Activated CD8-positive, alpha-beta memory T cell treated with anti-CD3 and anti-CD28 coated beads for 1 hour (primary cell): ENCODE data around the gene NAA35.
"Not testable (repeated sequence)": the region's sequence is repeated elsewhere in the genome, so short reads cannot be mapped to it uniquely, and the experiment has no call there.

Experiments used
- DNase-seq, 2 donors: peaks; one replicate each; pipeline ENCODE4 v3.0.0-alpha.2; 2020; ENCODE audit warnings: low read depth in 1 of 2; ENCODE audit errors: extremely low read depth in 1 of 2

Gene NAA35

DNA sequence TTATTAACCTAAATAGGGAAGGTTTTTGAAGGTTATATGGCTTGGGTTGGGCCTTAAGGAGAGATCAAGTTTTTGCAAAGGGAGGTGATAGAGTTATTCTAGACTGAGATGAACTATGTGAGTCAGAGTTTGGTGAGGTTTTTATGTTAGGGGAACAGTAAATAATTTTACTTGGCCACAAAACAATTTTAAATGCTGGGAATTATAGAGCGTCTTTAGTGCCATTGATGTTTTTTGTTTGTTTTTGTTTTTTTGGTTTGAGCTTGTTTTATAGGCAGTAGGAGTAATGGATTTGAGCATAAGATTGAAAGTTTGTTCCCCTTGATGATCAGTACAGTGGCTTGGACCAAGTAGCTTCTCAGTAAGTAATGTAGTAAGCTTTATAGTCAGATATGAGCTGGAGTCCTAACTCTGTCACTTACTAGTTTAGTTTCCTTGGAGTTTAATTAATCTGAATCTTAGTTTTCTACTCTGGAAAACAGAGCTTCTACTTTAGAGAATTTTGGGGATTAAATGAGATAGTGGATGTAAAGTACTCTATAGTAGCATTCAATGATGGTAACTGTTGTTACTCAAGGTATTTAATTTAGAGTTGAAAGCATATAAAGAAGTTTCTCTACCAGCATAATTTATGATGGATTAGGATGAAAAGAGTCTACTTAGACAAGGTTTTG is 2.9 kb downstream of the NAA35 start:
- DNase-seq, result no peak

GRCh38 chr9:85944672-85945071 is 3.7 kb downstream of the NAA35 start:
- DNase-seq, result no peak

DNA sequence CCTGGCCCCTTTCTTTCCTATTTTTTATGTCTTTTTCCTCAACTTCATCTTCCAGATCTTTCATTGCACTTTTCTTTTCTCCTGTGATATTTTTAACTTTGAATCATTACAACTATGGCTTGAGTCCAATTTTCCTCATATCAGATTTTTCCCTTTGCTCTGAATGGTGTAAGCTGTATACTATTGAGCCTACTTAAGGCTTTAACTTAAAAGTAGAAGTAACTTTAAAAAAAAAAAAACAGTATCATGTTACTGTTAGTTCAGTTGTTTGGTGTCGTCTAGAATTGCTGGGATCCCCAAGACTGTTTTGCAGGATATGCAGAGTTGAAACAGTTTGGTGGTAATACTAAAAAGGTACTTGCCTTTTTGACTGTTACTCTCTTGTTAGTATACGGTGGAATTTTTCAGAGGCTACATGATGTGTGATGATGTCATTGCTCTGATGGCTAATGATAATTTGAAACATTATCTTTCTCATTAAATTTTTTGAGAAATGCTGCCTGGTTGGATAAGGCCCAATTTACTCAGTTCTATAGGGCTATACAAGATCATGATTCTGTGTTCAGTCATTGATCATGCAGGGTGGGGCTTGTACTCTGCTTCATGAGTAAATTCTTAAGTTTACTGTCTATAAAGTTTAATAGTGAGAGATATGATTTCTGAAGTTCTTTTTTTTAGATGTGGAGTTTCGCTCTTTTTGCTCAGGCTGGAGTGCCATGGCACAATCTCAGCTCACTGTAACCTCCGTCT is 8.8 kb downstream of the NAA35 start:
- DNase-seq, result no peak

GRCh38 chr9:85959955-85960354 is 19.0 kb downstream of the NAA35 start:
- no peak for DNase-seq

- DNase-seq, result no peak
These were observed 19.7 kb downstream of the NAA35 start for GRCh38 chr9:85960688-85961093.

- DNase-seq, result no peak
These were observed 23.6 kb downstream of the NAA35 start for GRCh38 chr9:85964526-85964925.

DNA sequence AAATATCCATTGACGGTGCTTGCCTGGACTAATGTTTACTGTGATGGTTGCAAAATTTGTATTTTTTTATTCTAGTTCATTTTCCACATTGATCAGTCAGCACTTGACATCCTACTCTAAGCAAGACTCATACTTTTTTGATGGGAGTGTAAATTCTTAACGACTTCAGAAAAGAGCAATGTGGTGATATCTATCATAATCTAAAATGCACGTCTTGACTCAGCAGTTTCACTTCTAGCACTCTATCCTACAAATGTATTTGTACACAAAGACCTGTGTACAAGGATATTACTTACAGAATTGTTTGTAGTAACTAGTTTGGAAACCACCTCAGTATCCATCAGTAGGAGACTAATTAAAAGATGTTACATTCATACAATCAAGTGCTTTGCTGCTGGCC is 24.0 kb downstream of the NAA35 start:
- DNase-seq, result no peak

- no peak for DNase-seq
These were observed 28.8 kb downstream of the NAA35 start for GRCh38 chr9:85969727-85970126.

- no peak for DNase-seq
These were observed 30.8 kb downstream of the NAA35 start for GRCh38 chr9:85971731-85972130.

- DNase-seq, result no peak
These were observed 32.3 kb downstream of the NAA35 start for GRCh38 chr9:85973238-85973637.

DNA sequence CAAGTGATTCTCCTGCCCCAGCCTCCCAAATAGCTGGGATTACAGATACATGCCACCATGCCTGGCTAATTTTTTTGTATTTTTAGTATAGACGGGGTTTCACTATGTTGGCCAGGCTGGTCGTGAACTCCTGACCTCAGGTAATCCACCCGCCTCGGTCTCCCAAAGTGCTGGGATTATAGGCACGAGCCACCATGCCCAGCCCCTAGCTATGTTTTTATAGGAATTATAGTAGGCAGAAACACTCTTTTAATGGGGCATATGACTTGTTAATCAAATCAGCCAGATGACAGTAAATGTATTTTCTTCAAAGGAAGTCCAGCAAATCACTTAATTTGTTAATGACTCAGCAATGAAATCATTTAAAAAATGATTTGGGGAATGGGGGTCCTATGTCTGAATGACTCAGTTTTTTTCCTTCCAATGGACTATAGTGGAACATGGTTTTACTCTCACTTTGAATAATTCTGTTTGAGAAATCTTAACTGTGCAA is 33.2 kb downstream of the NAA35 start:
- not testable (repeated sequence) for DNase-seq

DNA sequence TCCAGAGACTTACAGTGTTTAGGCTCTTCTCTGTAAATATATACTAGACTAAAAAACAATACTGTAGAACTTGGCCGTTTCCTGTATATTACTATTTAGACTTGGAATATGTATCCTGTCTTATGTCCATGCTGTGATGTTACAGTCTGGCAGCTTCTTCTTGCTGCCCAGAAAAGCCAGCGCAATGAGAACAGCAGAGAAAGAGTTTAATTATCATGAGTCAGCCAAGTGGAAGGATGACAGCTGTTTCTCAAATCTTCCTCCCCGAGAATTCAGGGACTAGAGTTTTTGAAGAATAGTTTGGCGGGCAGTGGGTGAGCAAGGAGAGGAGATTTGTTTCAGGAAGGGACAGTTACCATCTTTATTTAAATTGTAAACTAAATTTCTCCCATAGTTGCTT is 37.5 kb downstream of the NAA35 start:
- no peak for DNase-seq

DNA sequence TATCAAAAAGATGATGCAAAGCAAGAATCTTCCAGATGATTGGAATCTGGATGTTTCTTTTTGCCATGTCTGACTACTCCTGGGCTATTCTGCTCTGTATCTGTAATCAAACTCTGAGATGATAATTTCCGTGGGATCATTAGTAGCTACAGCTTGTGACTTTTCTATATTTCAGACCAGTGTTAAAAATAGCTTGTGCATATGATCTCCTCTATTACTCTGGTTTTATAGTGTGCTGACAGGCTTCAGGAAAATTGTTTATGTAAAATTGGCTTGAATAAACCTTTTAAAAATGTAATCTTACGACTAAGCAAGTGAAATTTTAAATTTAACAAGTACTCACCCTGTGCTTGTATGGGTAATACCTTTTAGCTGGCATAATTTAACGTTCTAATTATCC is 40.4 kb downstream of the NAA35 start:
- DNase-seq, result no peak

- DNase-seq, result no peak
These were observed 43.5 kb downstream of the NAA35 start for GRCh38 chr9:85984457-85984856.

DNA sequence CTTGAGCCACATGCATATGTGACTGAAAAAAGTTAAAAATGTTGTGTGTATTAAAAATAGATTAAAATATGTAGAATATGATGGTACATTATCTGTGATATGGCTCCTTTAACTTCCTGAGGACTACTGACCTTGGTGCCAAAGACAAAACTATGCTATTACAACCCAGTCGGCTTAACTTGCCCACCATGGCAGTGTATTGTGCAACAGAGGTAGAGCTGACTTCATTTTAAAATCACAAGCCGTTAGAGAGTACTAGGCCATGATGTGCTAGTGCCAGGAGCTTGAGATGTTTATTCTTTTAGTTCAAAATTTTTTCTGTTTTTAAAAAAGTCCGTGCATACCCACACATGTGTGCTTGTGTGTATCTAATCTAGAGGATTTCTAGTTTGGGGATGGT is 46.3 kb downstream of the NAA35 start:
- DNase-seq, result no peak

GRCh38 chr9:85994191-85994590 is 53.2 kb downstream of the NAA35 start:
- no peak for DNase-seq

- DNase-seq, result no peak
These were observed 54.2 kb downstream of the NAA35 start for GRCh38 chr9:85995097-85995496.

- no peak for DNase-seq
These were observed 54.7 kb downstream of the NAA35 start for GRCh38 chr9:85995599-85995998.

GRCh38 chr9:86005253-86005775 is 64.4 kb downstream of the NAA35 start:
- no peak for DNase-seq

GRCh38 chr9:86009133-86009532 is 68.2 kb downstream of the NAA35 start:
- DNase-seq, result no peak

DNA sequence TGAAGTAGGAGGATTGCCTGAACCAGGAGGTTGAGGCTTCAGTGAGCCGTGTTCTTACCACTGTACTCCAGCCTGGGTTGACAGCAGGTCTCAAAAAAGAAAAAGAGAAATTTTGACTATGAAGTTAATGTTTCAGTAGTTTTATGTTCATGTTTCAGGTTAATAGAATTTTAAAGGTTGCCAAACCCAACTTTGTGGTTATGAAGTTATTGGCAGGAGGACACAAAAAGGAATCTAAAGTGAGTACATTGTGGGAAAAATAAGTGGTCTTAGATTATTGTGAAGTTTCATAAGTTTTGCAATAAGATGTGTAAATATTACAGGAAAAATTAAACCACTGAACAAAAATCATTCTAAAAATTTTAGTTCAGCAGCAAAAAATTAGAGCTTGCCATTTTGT is 79.8 kb downstream of the NAA35 start:
- no peak for DNase-seq

- DNase-seq, result no peak
These were observed 80.2 kb downstream of the NAA35 start for GRCh38 chr9:86021166-86021565.
